ENCODE data around the gene GSTA4. TPM values are rescaled to one million over a fixed set of nuclear protein-coding genes. Genes with fewer than 3 reads are reported as not detected.

GSTA4 gene
- total and polyA plus RNA-seq, 2 of the 13 experiments (the other 11 are each of a cell fraction or from before 2014, with no cell fraction given), result 34.1 to 53.6 TPM

- TF ChIP-seq ZNF318 (CRISPR knock-in tag; IDR thresholded peaks at IDR 0.05), result no peak
- TF ChIP-seq CEBPB (IDR thresholded peaks at IDR 0.05; ENCODE audit: borderline replicate concordance, low read depth, low read length), result no peak
- no peak for TF ChIP-seq FOXC1 (CRISPR knock-in tag; IDR thresholded peaks at IDR 0.05; ENCODE audit: borderline replicate concordance)
- TF ChIP-seq ZNF333 (CRISPR knock-in tag; IDR thresholded peaks at IDR 0.05; ENCODE audit: borderline replicate concordance), result no peak
- no peak for TF ChIP-seq JUND (CRISPR knock-in tag; IDR thresholded peaks at IDR 0.05)
- peak in 1 of 2 experiments; percentile 15; a peak in 1 of 4 replicates for TF ChIP-seq ATF4 (CRISPR knock-in tag; IDR thresholded peaks at IDR 0.05)
- peak; percentile 100; the same call in 1 of the 2 replicates for TF ChIP-seq SSRP1 (CRISPR knock-in tag; IDR thresholded peaks at IDR 0.05)
- 0 out of 2 replicates have a peak, but pooled peaks have one; percentile 7 for TF ChIP-seq E2F1 (CRISPR knock-in tag; IDR thresholded peaks at IDR 0.05)
- TF ChIP-seq KDM2A (CRISPR knock-in tag; IDR thresholded peaks at IDR 0.05; ENCODE audit: borderline replicate concordance, low read depth), result no peak
- no peak for TF ChIP-seq AKNA (CRISPR knock-in tag; IDR thresholded peaks at IDR 0.05; ENCODE audit: borderline replicate concordance)
- TF ChIP-seq MATR3 (CRISPR knock-in tag; IDR thresholded peaks at IDR 0.05), result no peak
These were observed 995 bp upstream of the GSTA4 start (continued) for GRCh38 chr6:52995913-52996645.
